Thyroid gland (tissue), 4 donors: Measurements from ENCODE around the gene PTGFRN. TPM values are rescaled to one million over a fixed set of nuclear protein-coding genes. Genes with fewer than 3 reads are reported as not detected.

Experiments used
- DNase-seq, 2 donors: peaks; one replicate each; pipeline ENCODE4 v3.0.0-alpha.2; 2019
- H3K27ac ChIP-seq, 3 donors: fragments of 200-600 bp; sonication (generic); 1 replicate in 2 of 3; 2 replicates in 1 of 3; pipeline ENCODE4 v1.5.1; 2016 to 2019; ENCODE audit warnings: mild to moderate bottlenecking in 1 of 3, moderate library complexity in 1 of 3
- H3K27me3 ChIP-seq: fragments of 200-600 bp; sonication (generic); one replicate; pipeline ENCODE4 v1.5.1; 2019
- H3K36me3 ChIP-seq, 2 donors: fragments of 200-600 bp; sonication (generic); one replicate each; pipeline ENCODE4 v1.5.1; 2016 to 2019
- H3K4me1 ChIP-seq, 2 donors: fragments of 200-600 bp; sonication (generic); one replicate each; pipeline ENCODE4 v1.5.1; 2017 to 2019
- H3K4me3 ChIP-seq, 3 donors: fragments of 200-600 bp; sonication (generic); replicated peaks in 1 of 3; 1 replicate in 2 of 3; 2 replicates in 1 of 3; pipeline ENCODE4 v1.5.1; 2016; ENCODE audit warnings: mild to moderate bottlenecking in 1 of 3
- H3K9me3 ChIP-seq: fragments of 200-600 bp; sonication (generic); one replicate; pipeline ENCODE4 v1.5.1; 2017
- POLR2A ChIP-seq, 2 donors: fragments of 450-650 bp; IDR thresholded peaks; one replicate each; pipeline ENCODE4 v1.6.1; 2017; ENCODE audit warnings: antibody characterized with exemption in 2 of 2, mild to moderate bottlenecking in 2 of 2, moderate library complexity in 1 of 2
- WGBS, 2 donors: methylation state at CpG; one replicate each; pipeline ENCODE4 v1.1.5; 2017; 5-methylcytosine and 5-hydroxymethylcytosine counted together
- intact Hi-C: fragments of 100-400 bp; cut with DNase I; formaldehyde crosslinking; loops from one replicate; pipeline ENCODE4 v1.15.1; 2023
- total RNA-seq, 4 donors: library from RNA; depleted of rRNA; stranded (reverse); fragments of >200 nt; gene quantifications; one replicate each; pipeline ENCODE4 v1.2.3, GENCODE V29; 2016
- TF ChIP-seq, protein P1 (sequence below), 6 experiments: fragments of 200-600 bp in 3 of 6; fragments of 450-650 bp in 3 of 6; sonication (generic) in 3 of 6; IDR thresholded peaks; one replicate each; pipeline ENCODE4 v1.5.1; 2016 to 2019; ENCODE audit warnings: antibody characterized with exemption in 6 of 6, mild to moderate bottlenecking in 2 of 6, inconsistent platforms in 1 of 6, moderate library complexity in 1 of 6

The PTGFRN gene
- total RNA-seq, 4 donors from 2014 or later, result 18.7 to 38.7 (median 27.6) TPM

DNA sequence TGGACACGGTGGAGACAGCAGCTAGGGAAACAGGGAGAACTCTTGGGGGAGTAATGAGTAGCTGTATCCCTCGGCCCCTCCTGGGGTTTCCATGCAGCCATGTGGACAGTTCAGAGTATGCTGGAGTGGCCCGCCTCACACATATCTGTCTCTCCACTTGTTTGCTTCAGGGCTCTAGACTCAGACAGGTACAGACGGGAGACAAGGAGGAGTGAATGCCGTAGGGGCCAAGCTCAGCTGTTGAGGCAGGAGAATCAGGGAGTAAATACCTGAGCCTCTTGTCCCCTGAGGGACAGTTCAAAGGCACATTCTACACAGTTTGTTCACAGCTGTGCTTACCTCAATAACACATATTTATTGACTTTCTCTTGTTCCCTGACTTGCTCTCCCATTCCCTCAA, 7.7 kb upstream of the PTGFRN start:
- intact Hi-C loops, result no loop called here
- TF ChIP-seq, protein P1, sequence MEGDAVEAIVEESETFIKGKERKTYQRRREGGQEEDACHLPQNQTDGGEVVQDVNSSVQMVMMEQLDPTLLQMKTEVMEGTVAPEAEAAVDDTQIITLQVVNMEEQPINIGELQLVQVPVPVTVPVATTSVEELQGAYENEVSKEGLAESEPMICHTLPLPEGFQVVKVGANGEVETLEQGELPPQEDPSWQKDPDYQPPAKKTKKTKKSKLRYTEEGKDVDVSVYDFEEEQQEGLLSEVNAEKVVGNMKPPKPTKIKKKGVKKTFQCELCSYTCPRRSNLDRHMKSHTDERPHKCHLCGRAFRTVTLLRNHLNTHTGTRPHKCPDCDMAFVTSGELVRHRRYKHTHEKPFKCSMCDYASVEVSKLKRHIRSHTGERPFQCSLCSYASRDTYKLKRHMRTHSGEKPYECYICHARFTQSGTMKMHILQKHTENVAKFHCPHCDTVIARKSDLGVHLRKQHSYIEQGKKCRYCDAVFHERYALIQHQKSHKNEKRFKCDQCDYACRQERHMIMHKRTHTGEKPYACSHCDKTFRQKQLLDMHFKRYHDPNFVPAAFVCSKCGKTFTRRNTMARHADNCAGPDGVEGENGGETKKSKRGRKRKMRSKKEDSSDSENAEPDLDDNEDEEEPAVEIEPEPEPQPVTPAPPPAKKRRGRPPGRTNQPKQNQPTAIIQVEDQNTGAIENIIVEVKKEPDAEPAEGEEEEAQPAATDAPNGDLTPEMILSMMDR (IDR thresholded peaks at IDR 0.05), result no peak
- no peak for TF ChIP-seq POLR2A (IDR thresholded peaks at IDR 0.05)
- Histone ChIP-seq H3K9me3 (no peaks in the 10 kb centered on the region), H3K4me1 (no peaks in the 10 kb centered on the region), H3K4me3 (no peak overlapping the region), H3K27me3 (no peaks in the 10 kb centered on the region), H3K36me3 (no peaks in the 10 kb centered on the region), H3K27ac (no peak overlapping the region)
- 66 to 78% methylated on average over 5 of the region's 5 CpGs for whole genome bisulfite sequencing, 2 donors
- no peak for DNase-seq

DNA sequence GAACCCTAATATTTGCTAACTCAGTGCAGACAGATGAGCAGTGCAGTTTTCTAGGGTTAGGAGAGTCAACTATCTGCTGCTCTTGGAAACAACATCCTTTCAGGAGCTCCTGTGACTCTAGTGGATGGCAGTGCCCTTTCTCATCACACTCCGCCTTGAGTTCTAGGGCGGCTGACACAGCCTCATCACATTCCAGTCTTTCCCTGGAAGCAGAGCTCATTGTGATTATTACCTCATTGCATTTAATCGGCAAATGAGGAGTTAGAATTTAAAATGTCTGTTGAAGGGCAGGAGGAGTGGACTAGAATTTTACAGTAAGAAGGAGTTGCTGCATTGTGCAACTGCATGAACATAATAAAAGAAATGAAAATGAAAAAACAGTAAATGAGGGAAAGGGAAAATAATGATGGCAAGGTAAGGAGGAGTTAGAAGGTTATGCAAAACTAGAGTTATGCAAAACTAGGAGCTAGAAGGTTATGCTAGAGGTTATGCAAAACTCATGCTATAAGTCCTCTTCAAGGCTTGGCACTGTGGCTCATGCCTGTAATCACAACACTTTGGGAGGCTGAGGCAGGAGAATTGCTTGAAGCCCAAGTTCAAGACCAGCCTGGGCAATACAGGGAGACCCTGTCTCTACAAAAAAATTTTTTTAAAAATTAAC, 6.9 kb upstream of the PTGFRN start:
- Histone ChIP-seq H3K27ac (no peak overlapping the region), H3K4me3 (no peak overlapping the region), H3K4me1 (no peaks in the 10 kb centered on the region), H3K27me3 (no peaks in the 10 kb centered on the region), H3K9me3 (no peaks in the 10 kb centered on the region), H3K36me3 (no peaks in the 10 kb centered on the region)
- WGBS, 2 donors, result 88 to 92% methylated on average over 3 of the region's 3 CpGs
- TF ChIP-seq, protein P1 (IDR thresholded peaks at IDR 0.05), result no peak
- TF ChIP-seq POLR2A (IDR thresholded peaks at IDR 0.05), result no peak
- DNase-seq, result no peak
- intact Hi-C loops, result no loop called here

DNA sequence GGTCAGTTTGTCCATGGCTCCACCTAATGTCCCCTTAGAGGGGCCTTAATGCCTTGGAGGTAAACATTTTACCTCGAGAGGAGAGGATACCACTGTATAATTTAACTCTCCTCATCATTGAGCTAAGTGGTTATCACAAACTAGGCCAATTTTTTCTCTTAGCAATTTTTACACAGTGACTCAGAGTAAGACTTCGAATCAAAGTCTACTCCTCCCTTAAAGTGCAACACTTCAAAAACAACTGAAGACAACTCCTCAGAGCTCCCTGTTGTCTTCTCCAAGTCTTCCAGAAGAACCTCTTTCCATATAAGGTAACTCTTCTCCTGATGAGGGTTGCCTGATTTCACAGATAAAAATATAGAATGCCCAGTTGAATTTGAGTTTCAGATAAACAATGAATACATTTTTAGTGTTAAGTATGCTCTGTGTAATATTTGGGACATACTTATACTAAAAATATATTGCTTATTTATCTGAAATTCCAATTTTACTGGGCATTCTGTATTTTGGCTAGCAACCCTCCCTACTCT, 4.9 kb upstream of the PTGFRN start:
- 59 to 65% methylated on average over 2 of the region's 2 CpGs for WGBS, 2 donors

DNA sequence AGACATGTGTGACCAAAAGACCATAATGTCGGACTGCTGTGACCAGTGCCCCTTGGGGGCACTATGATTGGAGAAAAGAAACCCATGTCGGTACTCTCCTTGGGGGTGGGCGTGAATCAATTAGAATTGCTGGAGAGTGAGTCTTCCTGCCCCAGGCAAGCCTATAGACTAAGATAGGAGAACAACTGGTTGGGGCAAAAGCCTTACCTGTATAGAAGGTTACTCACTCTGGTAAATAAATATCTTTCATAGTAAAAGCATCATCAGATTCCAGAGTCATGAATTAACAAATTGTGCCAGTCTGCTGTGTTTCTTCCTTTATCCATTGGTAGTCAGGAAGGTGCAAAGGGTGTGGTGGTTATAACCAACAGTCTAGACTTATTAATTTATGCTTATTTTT, 2.9 kb upstream of the PTGFRN start:
- Histone ChIP-seq H3K27ac (no peak overlapping the region), H3K4me3 (no peak overlapping the region), H3K9me3 (no peaks in the 10 kb centered on the region), H3K36me3 (no peaks in the 10 kb centered on the region), H3K27me3 (no peaks in the 10 kb centered on the region), H3K4me1 (peaks cover 6 to 14% of the 10 kb centered on the region in 2 donors)
- DNase-seq, result no peak
- intact Hi-C loops, result no loop called here
- TF ChIP-seq POLR2A (IDR thresholded peaks at IDR 0.05), result no peak
- TF ChIP-seq, protein P1 (IDR thresholded peaks at IDR 0.05), result no peak
- WGBS, 2 donors, result 91 to 96% methylated on average over 3 of the region's 3 CpGs

More for the DNA sequence above, 4.9 kb upstream of the PTGFRN start:
- no peak overlapping the region for H3K27ac ChIP-seq
- TF ChIP-seq POLR2A (IDR thresholded peaks at IDR 0.05), result no peak
- TF ChIP-seq, protein P1 (IDR thresholded peaks at IDR 0.05), result no peak
- H3K36me3 ChIP-seq, result no peaks in the 10 kb centered on the region
- H3K4me3 ChIP-seq, result no peak overlapping the region
- intact Hi-C loops, result no loop called here
- no peak for DNase-seq
- no peaks in the 10 kb centered on the region for H3K27me3 ChIP-seq
- H3K9me3 ChIP-seq, result no peaks in the 10 kb centered on the region
- peaks cover 0 to 5% of the 10 kb centered on the region in 2 donors for H3K4me1 ChIP-seq

DNA sequence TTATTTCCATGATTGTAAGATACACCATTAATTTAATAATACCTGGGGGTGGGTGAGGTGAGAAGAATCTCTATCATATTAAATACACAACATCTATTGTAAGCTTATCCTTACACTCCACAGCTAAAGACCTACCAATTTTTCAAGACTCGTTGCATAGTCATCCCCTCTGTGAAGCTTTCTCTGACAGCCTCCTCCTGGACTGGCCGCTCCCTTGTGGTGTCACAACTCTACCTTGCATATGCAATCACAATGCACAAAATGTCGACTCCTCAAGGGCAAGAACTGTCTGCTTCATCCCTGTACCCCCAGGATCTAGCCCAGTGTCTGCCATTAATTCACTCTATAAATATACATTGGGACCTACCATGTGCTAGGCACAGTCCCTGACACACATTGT, 2.4 kb upstream of the PTGFRN start:
- H3K27ac ChIP-seq, result no peak overlapping the region
- TF ChIP-seq POLR2A (IDR thresholded peaks at IDR 0.05), result no peak
- TF ChIP-seq, protein P1 (IDR thresholded peaks at IDR 0.05), result no peak
- intact Hi-C loops, result no loop called here
- no peak for DNase-seq
- no peak overlapping the region for H3K4me3 ChIP-seq
- H3K36me3 ChIP-seq, result no peaks in the 10 kb centered on the region
- H3K27me3 ChIP-seq, result no peaks in the 10 kb centered on the region
- no peaks in the 10 kb centered on the region for H3K9me3 ChIP-seq
- 97 to 98% methylated on average over 3 of the region's 3 CpGs for WGBS, 2 donors
- peaks cover 6 to 14% of the 10 kb centered on the region in 2 donors for H3K4me1 ChIP-seq
